Chondrocyte (in vitro differentiated cells): ENCODE measurements around the gene SOCS2. TPM values are rescaled to one million over a fixed set of nuclear protein-coding genes. Genes with fewer than 3 reads are reported as not detected.

Source experiments
- DNase-seq: peaks from one replicate; pipeline ENCODE4 v3.0.0; 2021; ENCODE audit warnings: mixed read lengths, low spot score
- H3K27ac Mint-ChIP-seq: one replicate; pipeline ENCODE4 v1.8.0; 2021; ENCODE audit warnings: mild to moderate bottlenecking, moderate library complexity, mixed read lengths; ENCODE audit not compliant: unreplicated experiment
- H3K27me3 Mint-ChIP-seq: 2 replicates; pipeline ENCODE4 v1.8.0; 2021; ENCODE audit warnings: low read depth, mixed read lengths
- H3K36me3 Mint-ChIP-seq: 2 replicates; pipeline ENCODE4 v1.8.0; 2021; ENCODE audit warnings: low read depth, mixed read lengths
- H3K4me1 Mint-ChIP-seq: 2 replicates; pipeline ENCODE4 v1.8.0; 2021; ENCODE audit warnings: low read depth, mild to moderate bottlenecking, mixed read lengths
- H3K4me3 Mint-ChIP-seq: one replicate; pipeline ENCODE4 v1.8.0; 2021; ENCODE audit warnings: mild to moderate bottlenecking, moderate library complexity, mixed read lengths; ENCODE audit not compliant: unreplicated experiment
- H3K9me3 Mint-ChIP-seq: 2 replicates; pipeline ENCODE4 v1.8.0; 2021; ENCODE audit warnings: low read depth, mixed read lengths
- total RNA-seq: library from RNA; stranded (reverse); gene quantifications from 3 replicates; pipeline ENCODE4 v1.2.1, GENCODE V29; 2021
- TF ChIP-seq, protein P1 (sequence below): fragments of 200-600 bp; sonication (generic); IDR thresholded peaks from 2 replicates; pipeline ENCODE4 v1.5.0; 2021; ENCODE audit warnings: antibody characterized with exemption, mild to moderate bottlenecking, moderate library complexity

SOCS2 gene
- total RNA-seq, 1 donor from 2014 or later = 4.9 TPM

DNA sequence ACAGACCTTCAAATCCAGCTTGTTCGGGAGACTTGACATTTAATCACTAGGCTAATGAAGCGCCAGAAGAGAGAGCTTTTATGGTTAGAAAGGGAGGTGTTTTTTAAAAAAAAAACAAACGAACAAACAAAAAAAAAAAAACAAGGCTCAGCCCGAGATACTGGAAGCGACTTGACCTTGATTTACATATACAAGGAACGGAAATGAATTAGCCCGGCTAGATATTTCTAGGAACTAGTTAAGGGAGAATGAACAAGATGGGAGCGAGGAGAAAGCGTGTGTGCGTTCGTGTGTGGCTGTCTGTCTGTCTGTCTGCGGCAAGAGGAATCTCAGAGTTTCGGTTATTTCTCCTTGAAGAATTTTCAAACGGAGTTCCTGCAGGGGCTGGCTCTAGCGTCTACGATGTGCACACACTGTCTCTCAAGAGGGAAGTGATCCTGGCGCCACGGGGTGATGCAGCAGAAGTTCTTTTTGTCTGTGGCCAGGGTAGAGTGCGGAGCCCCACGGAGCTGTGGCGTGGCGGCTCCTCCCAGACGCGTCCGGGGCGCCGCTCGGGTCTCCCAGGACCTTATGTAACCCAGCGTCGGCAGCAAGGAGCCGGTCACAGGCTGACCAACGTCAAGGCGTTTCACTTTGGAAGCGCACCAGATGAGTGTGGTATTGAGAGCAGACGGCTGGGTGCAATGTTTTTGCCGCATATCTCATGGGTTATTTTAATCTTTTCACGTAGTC lies 18.8 kb downstream of the SOCS2 start:
- H3K27me3 Mint-ChIP-seq = peaks cover 1% of the 10 kb centered on the region
- no peaks in the 10 kb centered on the region for H3K36me3 Mint-ChIP-seq
- H3K27ac Mint-ChIP-seq = peak overlapping the region; percentile 76

DNA sequence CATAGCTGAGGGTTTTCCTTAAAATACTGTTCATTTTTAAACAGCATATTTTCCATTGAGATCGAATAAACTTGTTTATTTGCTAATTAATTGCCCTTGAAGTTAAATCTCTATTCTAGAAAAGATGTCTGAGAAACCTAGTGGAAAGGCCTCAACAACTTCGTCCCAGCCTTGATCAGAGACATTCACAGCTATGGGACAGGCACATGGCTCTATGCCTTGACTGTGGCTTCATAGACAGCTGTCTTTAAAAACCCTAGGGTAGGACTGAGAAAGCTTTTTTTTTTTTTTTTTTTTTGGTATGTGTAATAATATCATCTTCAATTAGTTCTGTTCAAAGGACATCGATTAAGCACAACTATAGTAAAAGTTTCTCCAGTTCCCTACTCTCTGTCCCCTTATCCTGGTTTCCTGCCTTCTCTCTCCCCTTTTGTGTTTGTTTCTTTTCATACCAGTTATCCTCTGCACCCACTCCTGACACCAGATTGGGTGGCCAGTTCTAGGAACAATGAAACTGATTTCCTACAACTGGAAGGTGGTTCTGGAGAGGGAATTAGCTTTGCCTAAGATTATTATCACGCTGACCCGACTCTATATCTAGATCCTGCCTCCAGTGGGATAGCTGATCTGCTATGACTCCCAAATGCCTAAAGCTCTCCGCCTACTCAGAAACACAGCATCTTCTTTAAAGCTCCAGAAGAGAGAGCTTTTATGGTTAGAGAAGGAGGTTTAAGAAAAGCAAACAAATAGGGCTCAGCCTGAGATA lies 20.3 kb downstream of the SOCS2 start:
- no peak for DNase-seq
- Mint-ChIP-seq H3K27me3 (peaks cover 1% of the 10 kb centered on the region), H3K9me3 (no peaks in the 10 kb centered on the region), H3K4me1 (peaks cover 13% of the 10 kb centered on the region), H3K27ac (no peak overlapping the region), H3K36me3 (no peaks in the 10 kb centered on the region), H3K4me3 (no peak overlapping the region)
- TF ChIP-seq, protein P1, sequence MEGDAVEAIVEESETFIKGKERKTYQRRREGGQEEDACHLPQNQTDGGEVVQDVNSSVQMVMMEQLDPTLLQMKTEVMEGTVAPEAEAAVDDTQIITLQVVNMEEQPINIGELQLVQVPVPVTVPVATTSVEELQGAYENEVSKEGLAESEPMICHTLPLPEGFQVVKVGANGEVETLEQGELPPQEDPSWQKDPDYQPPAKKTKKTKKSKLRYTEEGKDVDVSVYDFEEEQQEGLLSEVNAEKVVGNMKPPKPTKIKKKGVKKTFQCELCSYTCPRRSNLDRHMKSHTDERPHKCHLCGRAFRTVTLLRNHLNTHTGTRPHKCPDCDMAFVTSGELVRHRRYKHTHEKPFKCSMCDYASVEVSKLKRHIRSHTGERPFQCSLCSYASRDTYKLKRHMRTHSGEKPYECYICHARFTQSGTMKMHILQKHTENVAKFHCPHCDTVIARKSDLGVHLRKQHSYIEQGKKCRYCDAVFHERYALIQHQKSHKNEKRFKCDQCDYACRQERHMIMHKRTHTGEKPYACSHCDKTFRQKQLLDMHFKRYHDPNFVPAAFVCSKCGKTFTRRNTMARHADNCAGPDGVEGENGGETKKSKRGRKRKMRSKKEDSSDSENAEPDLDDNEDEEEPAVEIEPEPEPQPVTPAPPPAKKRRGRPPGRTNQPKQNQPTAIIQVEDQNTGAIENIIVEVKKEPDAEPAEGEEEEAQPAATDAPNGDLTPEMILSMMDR = no peak

More for the DNA sequence above, 18.8 kb downstream of the SOCS2 start:
- Mint-ChIP-seq H3K4me3 (peak overlapping the region; percentile 85), H3K9me3 (no peaks in the 10 kb centered on the region), H3K4me1 (peaks cover 13% of the 10 kb centered on the region)
- TF ChIP-seq, protein P1 = peak; percentile 15
- DNase-seq = no peak

DNA sequence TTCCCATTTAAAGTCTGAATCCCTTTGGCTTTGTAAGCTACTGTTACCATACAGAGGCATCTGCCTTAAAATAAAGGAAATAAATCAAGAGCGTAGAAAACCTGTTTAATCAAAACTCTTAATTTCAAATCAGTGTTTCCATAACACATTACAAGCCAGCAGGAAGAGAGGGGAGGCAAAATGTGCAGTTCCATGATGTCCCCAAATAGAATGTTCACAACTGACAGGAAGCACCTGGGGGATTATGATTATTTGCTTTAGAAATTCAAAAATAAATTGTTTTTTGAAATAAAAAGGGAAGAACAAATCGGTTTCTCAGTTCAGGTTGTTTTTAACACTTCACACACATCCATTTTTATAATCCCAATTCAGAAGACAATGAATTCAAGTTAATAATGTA lies 21.4 kb downstream of the SOCS2 start:
- H3K36me3 Mint-ChIP-seq = no peaks in the 10 kb centered on the region
- peaks cover 1% of the 10 kb centered on the region for H3K27me3 Mint-ChIP-seq
- H3K9me3 Mint-ChIP-seq = no peaks in the 10 kb centered on the region
- no peak for DNase-seq
- H3K4me1 Mint-ChIP-seq = peaks cover 13% of the 10 kb centered on the region
- H3K27ac Mint-ChIP-seq = no peak overlapping the region
- H3K4me3 Mint-ChIP-seq = no peak overlapping the region
- TF ChIP-seq, protein P1 = no peak

DNA sequence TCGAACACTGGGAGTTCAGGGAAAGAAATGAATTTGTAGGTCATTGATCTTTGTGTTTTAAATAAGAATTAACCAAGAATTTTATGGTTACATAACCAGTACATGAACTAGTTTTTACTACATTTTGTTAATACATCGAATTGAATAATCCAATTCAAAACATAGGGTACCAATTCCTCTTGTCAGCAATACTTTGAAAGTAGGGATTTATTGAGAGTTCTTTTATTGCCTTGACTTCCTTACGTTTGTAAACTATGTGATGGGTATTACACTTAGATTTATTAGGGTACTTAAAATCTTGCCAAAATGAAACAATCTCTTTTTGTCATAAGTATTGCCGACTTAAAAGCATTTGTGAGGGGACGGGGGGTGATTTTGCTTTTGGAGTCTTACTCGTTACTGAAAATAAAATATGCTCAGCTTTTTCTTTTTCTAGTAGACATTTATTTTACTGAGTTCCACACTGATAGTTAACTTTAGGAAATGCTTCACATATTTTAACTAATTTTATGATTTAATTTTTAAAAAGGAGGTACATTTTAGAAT lies 22.4 kb downstream of the SOCS2 start:
- TF ChIP-seq, protein P1 = no peak
- no peak overlapping the region for H3K27ac Mint-ChIP-seq
- H3K4me1 Mint-ChIP-seq = peaks cover 13% of the 10 kb centered on the region
- DNase-seq = no peak
- no peak overlapping the region for H3K4me3 Mint-ChIP-seq
- H3K36me3 Mint-ChIP-seq = no peaks in the 10 kb centered on the region
- H3K9me3 Mint-ChIP-seq = no peaks in the 10 kb centered on the region
- peaks cover 1% of the 10 kb centered on the region for H3K27me3 Mint-ChIP-seq

DNA sequence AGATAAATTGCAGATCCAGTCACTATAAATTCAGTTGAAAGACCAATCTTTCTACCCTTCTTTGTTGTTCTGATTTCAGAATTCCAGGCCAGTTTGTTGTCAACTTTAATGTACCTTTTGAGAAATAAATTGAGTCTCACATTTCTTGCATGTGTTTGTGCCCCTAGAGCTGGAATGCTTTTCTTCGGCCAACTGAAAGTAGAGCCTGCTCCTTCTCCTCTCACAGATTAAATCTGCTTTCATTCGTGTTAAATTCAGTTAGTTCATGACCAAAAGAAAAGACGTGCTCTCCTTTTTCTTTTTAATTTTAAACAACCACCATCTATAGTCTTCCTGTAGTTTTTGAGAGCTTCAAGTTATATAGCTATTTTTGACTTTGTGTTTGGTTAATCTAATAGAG lies 22.9 kb downstream of the SOCS2 start:
- Mint-ChIP-seq H3K4me3 (no peak overlapping the region), H3K27me3 (peaks cover 1% of the 10 kb centered on the region), H3K27ac (no peak overlapping the region), H3K4me1 (peaks cover 13% of the 10 kb centered on the region), H3K36me3 (no peaks in the 10 kb centered on the region), H3K9me3 (no peaks in the 10 kb centered on the region)
- no peak for DNase-seq
- TF ChIP-seq, protein P1 = no peak
